Activated naive CD4-positive, alpha-beta T cell treated with anti-CD3 and anti-CD28 coated beads, Interleukin-2, amount 10 ng/mL, durations not matched to agents 7 days and 5 days (primary cell): ENCODE results near the gene TYROBP.
"Not testable (repeated sequence)": the region's sequence is repeated elsewhere in the genome, so short reads cannot be mapped to it uniquely, and the experiment has no call there.

ENCODE experiments used
- CTCF ChIA-PET: fragments of 350-600 bp; sonication (Branson Sonifier 250); formaldehyde crosslinking; loops from one replicate; lab custom pipeline; 2021; ENCODE audit warnings: antibody characterized with exemption; lab: Charles Lee
- DNase-seq: peaks from one replicate; pipeline ENCODE4 v3.0.0-alpha.2; 2020
- H3K27ac Mint-ChIP-seq: one replicate; pipeline ENCODE4 v1.8.0; 2021; ENCODE audit warnings: mild to moderate bottlenecking, moderate library complexity, mixed read lengths
- H3K27me3 Mint-ChIP-seq: one replicate; pipeline ENCODE4 v1.8.0; 2021; ENCODE audit warnings: mild to moderate bottlenecking, mixed read lengths
- H3K36me3 Mint-ChIP-seq: one replicate; pipeline ENCODE4 v1.8.0; 2021; ENCODE audit warnings: mixed read lengths
- H3K4me1 Mint-ChIP-seq: one replicate; pipeline ENCODE4 v1.8.0; 2021; ENCODE audit warnings: mixed read lengths
- H3K4me3 Mint-ChIP-seq: one replicate; pipeline ENCODE4 v1.8.0; 2021; ENCODE audit warnings: mild to moderate bottlenecking, moderate library complexity, mixed read lengths
- H3K9me3 Mint-ChIP-seq: one replicate; pipeline ENCODE4 v1.8.0; 2021; ENCODE audit warnings: mixed read lengths

The TYROBP gene

GRCh38 chr19:35908010-35908441 is at the start of gene TYROBP:
TYROBP (minus strand) TSS chr19:35908295; CDS start chr19:35908228, 67 bp downstream.
- H3K36me3 Mint-ChIP-seq: peaks cover 16% of the 10 kb centered on the region
- H3K4me3 Mint-ChIP-seq: no peak within 1 kb of the TSS
- no peaks in the 10 kb centered on the region for H3K9me3 Mint-ChIP-seq
- H3K27ac Mint-ChIP-seq: peak within 1 kb of the TSS; percentile 82
- CTCF ChIA-PET: no interaction called here
- peaks cover 41% of the 10 kb centered on the region for H3K4me1 Mint-ChIP-seq
- peaks cover 8% of the 10 kb centered on the region for H3K27me3 Mint-ChIP-seq
- no peak for DNase-seq

GRCh38 chr19:35957411-35957810 is 49.3 kb upstream of the TYROBP start:
- H3K4me3 Mint-ChIP-seq, H3K36me3 Mint-ChIP-seq, DNase-seq, H3K9me3 Mint-ChIP-seq, H3K27ac Mint-ChIP-seq: not testable (repeated sequence)
- H3K4me1 Mint-ChIP-seq: peaks cover 41% of the 10 kb centered on the region
- CTCF ChIA-PET: interaction anchor here (0.9 to 1.8 kb wide), 2 partner anchors 12 to 16 kb away, joined by 3 to 5 read pairs; no protein-coding TSS in a partner anchor
- peaks cover 44% of the 10 kb centered on the region for H3K27me3 Mint-ChIP-seq

- no peak for DNase-seq
- Mint-ChIP-seq H3K27ac (no peak overlapping the region), H3K36me3 (peaks cover 7% of the 10 kb centered on the region), H3K27me3 (peaks cover 38% of the 10 kb centered on the region), H3K4me3 (no peak overlapping the region), H3K4me1 (peaks cover 53% of the 10 kb centered on the region), H3K9me3 (peaks cover 7% of the 10 kb centered on the region)
- CTCF ChIA-PET: interaction anchor here (0.9 kb wide), 1 partner anchor 58 kb away, joined by 3 read pairs; the partner anchor contains the start of gene ALKBH6
Measured at GRCh38 chr19:35955881-35956634, 48.0 kb upstream of the TYROBP start.

- Mint-ChIP-seq H3K4me1 (peaks cover 60% of the 10 kb centered on the region), H3K36me3 (peaks cover 3% of the 10 kb centered on the region), H3K9me3 (no peaks in the 10 kb centered on the region), H3K27me3 (peaks cover 5% of the 10 kb centered on the region), H3K4me3 (no peak overlapping the region), H3K27ac (no peak overlapping the region)
- DNase-seq: no peak
- CTCF ChIA-PET: interaction anchor here (0.7 to 1.5 kb wide), 2 partner anchors 49 to 68 kb away, joined by 3 to 4 read pairs; no protein-coding TSS in a partner anchor
Measured at GRCh38 chr19:35949131-35949530, 41.0 kb upstream of the TYROBP start.

- Mint-ChIP-seq H3K9me3 (no peaks in the 10 kb centered on the region), H3K27me3 (peaks cover 5% of the 10 kb centered on the region), H3K36me3 (peaks cover 6% of the 10 kb centered on the region), H3K4me3 (no peak overlapping the region), H3K4me1 (peaks cover 33% of the 10 kb centered on the region), H3K27ac (no peak overlapping the region)
- CTCF ChIA-PET: no interaction called here
- no peak for DNase-seq
Measured at GRCh38 chr19:35946203-35946602, 38.1 kb upstream of the TYROBP start.

GRCh38 chr19:35945121-35945790 is 37.2 kb upstream of the TYROBP start:
- Mint-ChIP-seq H3K4me3 (no peak overlapping the region), H3K9me3 (no peaks in the 10 kb centered on the region), H3K27me3 (peaks cover 5% of the 10 kb centered on the region), H3K4me1 (peaks cover 27% of the 10 kb centered on the region), H3K36me3 (peaks cover 10% of the 10 kb centered on the region), H3K27ac (no peak overlapping the region)
- DNase-seq: no peak
- CTCF ChIA-PET: interaction anchor here (0.7 kb wide), 2 partner anchors 14 to 47 kb away, joined by 3 read pairs; no protein-coding TSS in a partner anchor

GRCh38 chr19:35944556-35944955 is 36.5 kb upstream of the TYROBP start:
- CTCF ChIA-PET: no interaction called here
- no peak overlapping the region for H3K4me3 Mint-ChIP-seq
- H3K27me3 Mint-ChIP-seq: peaks cover 5% of the 10 kb centered on the region
- H3K36me3 Mint-ChIP-seq: peaks cover 10% of the 10 kb centered on the region
- no peaks in the 10 kb centered on the region for H3K9me3 Mint-ChIP-seq
- DNase-seq: no peak
- no peak overlapping the region for H3K27ac Mint-ChIP-seq
- H3K4me1 Mint-ChIP-seq: peaks cover 20% of the 10 kb centered on the region

GRCh38 chr19:35943321-35944301 is 35.5 kb upstream of the TYROBP start:
- CTCF ChIA-PET: no interaction called here
- peaks cover 21% of the 10 kb centered on the region for H3K4me1 Mint-ChIP-seq
- peaks cover 12% of the 10 kb centered on the region for H3K36me3 Mint-ChIP-seq
- H3K4me3 Mint-ChIP-seq: no peak overlapping the region
- DNase-seq: no peak
- H3K9me3 Mint-ChIP-seq: no peaks in the 10 kb centered on the region
- H3K27ac Mint-ChIP-seq: no peak overlapping the region
- peaks cover 5% of the 10 kb centered on the region for H3K27me3 Mint-ChIP-seq

GRCh38 chr19:35942235-35942634 is 34.1 kb upstream of the TYROBP start:
- Mint-ChIP-seq H3K36me3 (peaks cover 14% of the 10 kb centered on the region), H3K9me3 (no peaks in the 10 kb centered on the region), H3K4me3 (no peak overlapping the region), H3K27me3 (no peaks in the 10 kb centered on the region), H3K27ac (no peak overlapping the region), H3K4me1 (peaks cover 27% of the 10 kb centered on the region)
- CTCF ChIA-PET: no interaction called here
- peak; percentile 17 for DNase-seq

- no peak overlapping the region for H3K27ac Mint-ChIP-seq
- H3K9me3 Mint-ChIP-seq: no peaks in the 10 kb centered on the region
- no peak overlapping the region for H3K4me3 Mint-ChIP-seq
- no peak for DNase-seq
- peaks cover 14% of the 10 kb centered on the region for H3K36me3 Mint-ChIP-seq
- H3K27me3 Mint-ChIP-seq: no peaks in the 10 kb centered on the region
- CTCF ChIA-PET: interaction anchor here (0.9 to 1.5 kb wide), 2 partner anchors 8 to 84 kb away, joined by 3 to 4 read pairs; partner anchors contain the start of gene KIRREL2
- H3K4me1 Mint-ChIP-seq: peaks cover 27% of the 10 kb centered on the region
Measured at GRCh38 chr19:35940839-35941238, 32.7 kb upstream of the TYROBP start.

GRCh38 chr19:35940078-35940775 is 32.1 kb upstream of the TYROBP start:
- H3K36me3 Mint-ChIP-seq: peaks cover 14% of the 10 kb centered on the region
- H3K4me3 Mint-ChIP-seq: no peak overlapping the region

GRCh38 chr19:35939307-35940077 is 31.4 kb upstream of the TYROBP start:
- no peak for DNase-seq
- CTCF ChIA-PET: interaction anchor here (0.7 to 1.5 kb wide), 2 partner anchors 8 to 83 kb away, joined by 3 read pairs; partner anchors contain the start of gene KIRREL2
- Mint-ChIP-seq H3K4me3 (no peak overlapping the region), H3K4me1 (peaks cover 29% of the 10 kb centered on the region), H3K9me3 (no peaks in the 10 kb centered on the region), H3K27ac (no peak overlapping the region), H3K36me3 (peaks cover 14% of the 10 kb centered on the region), H3K27me3 (no peaks in the 10 kb centered on the region)

More at GRCh38 chr19:35940078-35940775, 32.1 kb upstream of the TYROBP start:
- Mint-ChIP-seq H3K4me1 (peaks cover 29% of the 10 kb centered on the region), H3K27ac (no peak overlapping the region), H3K9me3 (no peaks in the 10 kb centered on the region), H3K27me3 (no peaks in the 10 kb centered on the region)
- CTCF ChIA-PET: interaction anchor here (0.7 to 1.5 kb wide), 2 partner anchors 9 to 84 kb away, joined by 3 read pairs; partner anchors contain the start of gene KIRREL2
- no peak for DNase-seq
